Measurements from ENCODE around the gene PHF2. TPM values are rescaled to one million over a fixed set of nuclear protein-coding genes. Genes with fewer than 3 reads are reported as not detected.

Gene PHF2
- total and polyA plus RNA-seq, 2 of the 4 experiments (the other 2 are of a cell fraction) = 5.9 to 9.5 TPM

DNA sequence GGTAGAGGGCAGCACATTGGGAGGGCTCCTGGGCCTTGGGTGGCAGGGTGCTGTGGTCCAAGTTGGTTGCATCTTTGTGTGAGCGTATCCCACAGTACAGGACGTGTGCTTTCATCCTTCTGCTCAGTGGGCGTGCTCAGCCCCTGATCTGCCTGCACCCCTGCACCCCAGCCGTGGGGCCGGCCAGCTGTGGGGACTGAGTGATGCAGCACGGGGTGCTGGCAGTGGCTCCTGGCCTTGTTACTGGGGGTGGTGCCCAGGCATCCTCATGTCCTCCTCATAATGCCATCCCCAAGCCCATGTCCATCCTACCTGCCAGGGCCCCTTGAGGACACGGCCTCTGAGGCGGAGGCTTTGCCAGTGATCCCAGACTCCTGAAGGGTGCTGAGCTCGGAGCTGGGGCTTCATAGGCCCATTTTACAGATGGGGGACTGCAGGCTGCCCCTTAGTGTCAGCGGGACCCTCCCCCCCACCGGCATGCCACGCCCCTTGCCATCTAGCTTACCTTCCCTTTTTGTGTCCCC, 100.7 kb downstream of the PHF2 start:
- Histone ChIP-seq H2BK5ac (ENCODE audit: low read depth, low read length, poor library complexity, severe bottlenecking) (no peak overlapping the region), H3K4me1 (ENCODE audit: control insufficient read depth, insufficient read depth, low read length) (no peaks in the 10 kb centered on the region), H4K20me1 (ENCODE audit: insufficient read depth, low read length) (no peaks in the 10 kb centered on the region; the same call in 1 of the 2 replicates), H2AK5ac (ENCODE audit: low read depth, low read length) (no peak overlapping the region), H2BK20ac (ENCODE audit: low read depth, low read length) (no peak overlapping the region), H3K4ac (ENCODE audit: low read depth, low read length) (no peak overlapping the region), H3K27ac (ENCODE audit: insufficient read depth, low read length) (no peak overlapping the region), H3K9ac (ENCODE audit: low read depth, low read length) (no peak overlapping the region), H3K27me3 (ENCODE audit: control insufficient read depth, insufficient read depth, low read length) (no peaks in the 10 kb centered on the region), H3K79me1 (ENCODE audit: low read depth in 1 of 2, low read length in 2 of 2) (0 out of 4 replicates have a peak, but pooled peaks cover 0 to 6% of the 10 kb centered on the region in 2 experiments), H3K9me1 (ENCODE audit: insufficient read depth, low read length) (peaks cover 10% of the 10 kb centered on the region), H3K9me3 (ENCODE audit: control insufficient read depth, insufficient read depth, low read length) (no peaks in the 10 kb centered on the region), H3K14ac (replicated peaks; ENCODE audit: low read depth, low read length) (no peak overlapping the region), H2BK120ac (ENCODE audit: low read depth, low read length) (no peak overlapping the region), H4K5ac (ENCODE audit: low read depth, low read length) (no peak overlapping the region), H3K36me3 (ENCODE audit: control insufficient read depth, insufficient read depth, low read length) (peaks cover 27% of the 10 kb centered on the region; the same call in 1 of the 2 replicates), H2BK15ac (ENCODE audit: low read depth, low read length) (no peak overlapping the region), H3K23ac (ENCODE audit: low read depth, low read length) (no peak overlapping the region), H4K91ac (ENCODE audit: insufficient read depth, low read depth, low read length) (no peak overlapping the region), H3K4me2 (ENCODE audit: low read depth, low read length) (no peak overlapping the region), H4K8ac (ENCODE audit: low read depth in 2 of 2, low read length in 2 of 2) (no peak overlapping the region), H3K56ac (ENCODE audit: extremely low read depth, insufficient read depth, low read length) (no peak overlapping the region), H2AFZ (replicated peaks; ENCODE audit: low read length, poor library complexity) (no peak overlapping the region), H3K18ac (ENCODE audit: low read depth, low read length) (no peak overlapping the region), H2AK9ac (replicated peaks; ENCODE audit: low read depth, low read length, poor library complexity) (no peak overlapping the region), H3K4me3 (ENCODE audit: insufficient read depth, low read depth, low read length) (no peak overlapping the region)
- WGBS, 2 experiments (ENCODE audit: extremely low coverage in 2 of 2, insufficient read length in 1 of 2) = 92% methylated on average over 5 of the region's 12 CpGs; no CpG with 5 or more reads in 1 of the 2 experiments
- CTCF ChIA-PET = no interaction called here
- no peak for ATAC-seq (ENCODE audit: low read depth)
- intact Hi-C loops (cut with micrococcal nuclease) (no loop called here), in situ Hi-C loops (cut with MboI; ENCODE audit: low sequenced_read_pairs) (loop anchor here (25.0 kb wide), 1 partner anchor 510 kb away; no protein-coding TSS in a partner anchor), dilution Hi-C loops (cut with HindIII; ENCODE audit: low sequenced_read_pairs, unreplicated experiment) (no loop called here)
- POLR2A ChIA-PET (ENCODE audit: unreplicated experiment) = no interaction called here
- BruUV-seq (replicated peaks) = no TSS peak
- TF ChIP-seq SMC3 (IDR thresholded peaks at IDR 0.05; ENCODE audit: low read depth, low read length) (no peak), RCOR1 (IDR thresholded peaks at IDR 0.05; ENCODE audit: insufficient replicate concordance, low read length) (no peak), CHD1 (IDR thresholded peaks at IDR 0.05; ENCODE audit: low read depth, low read length) (no peak), NFE2L2 (IDR thresholded peaks at IDR 0.05; ENCODE audit: low read depth, low read length) (no peak), MAZ (IDR thresholded peaks at IDR 0.05; ENCODE audit: borderline replicate concordance, low read depth, low read length) (no peak), BHLHE40 (IDR thresholded peaks at IDR 0.05; ENCODE audit: low read depth, low read length) (no peak), POLR2A (IDR thresholded peaks at IDR 0.05; ENCODE audit: low read depth, low read length) (no peak), MAFK (IDR thresholded peaks at IDR 0.05; ENCODE audit: low read depth, low read length) (no peak), RAD21 (IDR thresholded peaks at IDR 0.05; ENCODE audit: low read length) (no peak), FOS (IDR thresholded peaks at IDR 0.05; ENCODE audit: low read depth, low read length) (no peak), CEBPB (IDR thresholded peaks at IDR 0.05; ENCODE audit: low read depth, low read length) (no peak), RFX5 (IDR thresholded peaks at IDR 0.05; ENCODE audit: low read depth, low read length) (no peak)
- TF ChIP-seq, protein P1, sequence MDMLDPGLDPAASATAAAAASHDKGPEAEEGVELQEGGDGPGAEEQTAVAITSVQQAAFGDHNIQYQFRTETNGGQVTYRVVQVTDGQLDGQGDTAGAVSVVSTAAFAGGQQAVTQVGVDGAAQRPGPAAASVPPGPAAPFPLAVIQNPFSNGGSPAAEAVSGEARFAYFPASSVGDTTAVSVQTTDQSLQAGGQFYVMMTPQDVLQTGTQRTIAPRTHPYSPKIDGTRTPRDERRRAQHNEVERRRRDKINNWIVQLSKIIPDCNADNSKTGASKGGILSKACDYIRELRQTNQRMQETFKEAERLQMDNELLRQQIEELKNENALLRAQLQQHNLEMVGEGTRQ (IDR thresholded peaks at IDR 0.05; ENCODE audit: low read depth, low read length) = no peak
- TF ChIP-seq, protein P2, sequence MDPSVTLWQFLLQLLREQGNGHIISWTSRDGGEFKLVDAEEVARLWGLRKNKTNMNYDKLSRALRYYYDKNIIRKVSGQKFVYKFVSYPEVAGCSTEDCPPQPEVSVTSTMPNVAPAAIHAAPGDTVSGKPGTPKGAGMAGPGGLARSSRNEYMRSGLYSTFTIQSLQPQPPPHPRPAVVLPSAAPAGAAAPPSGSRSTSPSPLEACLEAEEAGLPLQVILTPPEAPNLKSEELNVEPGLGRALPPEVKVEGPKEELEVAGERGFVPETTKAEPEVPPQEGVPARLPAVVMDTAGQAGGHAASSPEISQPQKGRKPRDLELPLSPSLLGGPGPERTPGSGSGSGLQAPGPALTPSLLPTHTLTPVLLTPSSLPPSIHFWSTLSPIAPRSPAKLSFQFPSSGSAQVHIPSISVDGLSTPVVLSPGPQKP (IDR thresholded peaks at IDR 0.05; ENCODE audit: borderline replicate concordance, low read depth, low read length) = no peak
- DNase-seq = no peak
